Measurements from ENCODE around the gene PRKG2. TPM values are rescaled to one million over a fixed set of nuclear protein-coding genes. Genes with fewer than 3 reads are reported as not detected.

Gene PRKG2
- total RNA-seq, 1 donor from 2014 or later, result under 0.01 TPM

GRCh38 chr4:81052119-81053068 lies 162.6 kb downstream of the PRKG2 start:
- Histone ChIP-seq H3K27me3 (ENCODE audit: control insufficient read depth in 3 of 3, insufficient read depth in 3 of 3, low read length in 3 of 3) (no peaks in the 10 kb centered on the region), H3K27ac (ENCODE audit: low read depth, low read length) (no peak overlapping the region), H3K4me1 (ENCODE audit: control insufficient read depth in 3 of 3, insufficient read depth in 3 of 3, low read length in 3 of 3) (no peaks in the 10 kb centered on the region), H3K36me3 (ENCODE audit: control insufficient read depth in 3 of 3, insufficient read depth in 3 of 3, low read length in 3 of 3) (no peaks in the 10 kb centered on the region), H3K4me3 (ENCODE audit: low read length in 3 of 3) (no peak overlapping the region), H3K9ac (ENCODE audit: low read depth in 1 of 3, low read length in 3 of 3) (no peak overlapping the region), H3K9me3 (ENCODE audit: control insufficient read depth in 3 of 3, low read length in 3 of 3) (no peaks in the 10 kb centered on the region)

GRCh38 chr4:81049907-81050306 lies 165.1 kb downstream of the PRKG2 start:
- no peak overlapping the region for H3K27ac ChIP-seq (ENCODE audit: low read depth, low read length)
- H3K4me1 ChIP-seq (ENCODE audit: control insufficient read depth in 3 of 3, insufficient read depth in 3 of 3, low read length in 3 of 3), result no peaks in the 10 kb centered on the region
- H3K9me3 ChIP-seq (ENCODE audit: control insufficient read depth in 3 of 3, low read length in 3 of 3), result no peaks in the 10 kb centered on the region
- no peaks in the 10 kb centered on the region for H3K36me3 ChIP-seq (ENCODE audit: control insufficient read depth in 3 of 3, insufficient read depth in 3 of 3, low read length in 3 of 3)
- H3K4me3 ChIP-seq (ENCODE audit: low read length in 3 of 3), result no peak overlapping the region
- H3K9ac ChIP-seq (ENCODE audit: low read depth in 1 of 3, low read length in 3 of 3), result no peak overlapping the region
- no peaks in the 10 kb centered on the region for H3K27me3 ChIP-seq (ENCODE audit: control insufficient read depth in 3 of 3, insufficient read depth in 3 of 3, low read length in 3 of 3)

GRCh38 chr4:81049330-81049729 lies 165.7 kb downstream of the PRKG2 start:
- Histone ChIP-seq H3K9ac (ENCODE audit: low read depth in 1 of 3, low read length in 3 of 3) (no peak overlapping the region), H3K27ac (ENCODE audit: low read depth, low read length) (no peak overlapping the region), H3K36me3 (ENCODE audit: control insufficient read depth in 3 of 3, insufficient read depth in 3 of 3, low read length in 3 of 3) (no peaks in the 10 kb centered on the region), H3K9me3 (ENCODE audit: control insufficient read depth in 3 of 3, low read length in 3 of 3) (no peaks in the 10 kb centered on the region), H3K4me3 (ENCODE audit: low read length in 3 of 3) (no peak overlapping the region), H3K4me1 (ENCODE audit: control insufficient read depth in 3 of 3, insufficient read depth in 3 of 3, low read length in 3 of 3) (no peaks in the 10 kb centered on the region), H3K27me3 (ENCODE audit: control insufficient read depth in 3 of 3, insufficient read depth in 3 of 3, low read length in 3 of 3) (no peaks in the 10 kb centered on the region)

- no peaks in the 10 kb centered on the region for H3K4me1 ChIP-seq (ENCODE audit: control insufficient read depth in 3 of 3, insufficient read depth in 3 of 3, low read length in 3 of 3)
- no peak overlapping the region for H3K9ac ChIP-seq (ENCODE audit: low read depth in 1 of 3, low read length in 3 of 3)
- H3K9me3 ChIP-seq (ENCODE audit: control insufficient read depth in 3 of 3, low read length in 3 of 3), result no peaks in the 10 kb centered on the region
- H3K27ac ChIP-seq (ENCODE audit: low read depth, low read length), result no peak overlapping the region
- H3K36me3 ChIP-seq (ENCODE audit: control insufficient read depth in 3 of 3, insufficient read depth in 3 of 3, low read length in 3 of 3), result no peaks in the 10 kb centered on the region
- no peak overlapping the region for H3K4me3 ChIP-seq (ENCODE audit: low read length in 3 of 3)
- H3K27me3 ChIP-seq (ENCODE audit: control insufficient read depth in 3 of 3, insufficient read depth in 3 of 3, low read length in 3 of 3), result no peaks in the 10 kb centered on the region
Observed at GRCh38 chr4:81042578-81043365, 172.2 kb downstream of the PRKG2 start.

GRCh38 chr4:81040012-81040659 lies 174.9 kb downstream of the PRKG2 start:
- Histone ChIP-seq H3K27me3 (ENCODE audit: control insufficient read depth in 3 of 3, insufficient read depth in 3 of 3, low read length in 3 of 3) (no peaks in the 10 kb centered on the region), H3K4me1 (ENCODE audit: control insufficient read depth in 3 of 3, insufficient read depth in 3 of 3, low read length in 3 of 3) (no peaks in the 10 kb centered on the region), H3K36me3 (ENCODE audit: control insufficient read depth in 3 of 3, insufficient read depth in 3 of 3, low read length in 3 of 3) (no peaks in the 10 kb centered on the region), H3K27ac (ENCODE audit: low read depth, low read length) (no peak overlapping the region), H3K9me3 (ENCODE audit: control insufficient read depth in 3 of 3, low read length in 3 of 3) (no peaks in the 10 kb centered on the region), H3K4me3 (ENCODE audit: low read length in 3 of 3) (no peak overlapping the region), H3K9ac (ENCODE audit: low read depth in 1 of 3, low read length in 3 of 3) (no peak overlapping the region)

- no peaks in the 10 kb centered on the region for H3K36me3 ChIP-seq (ENCODE audit: control insufficient read depth in 3 of 3, insufficient read depth in 3 of 3, low read length in 3 of 3)
- H3K27me3 ChIP-seq (ENCODE audit: control insufficient read depth in 3 of 3, insufficient read depth in 3 of 3, low read length in 3 of 3), result no peaks in the 10 kb centered on the region
- H3K4me3 ChIP-seq (ENCODE audit: low read length in 3 of 3), result no peak overlapping the region
- no peaks in the 10 kb centered on the region for H3K4me1 ChIP-seq (ENCODE audit: control insufficient read depth in 3 of 3, insufficient read depth in 3 of 3, low read length in 3 of 3)
- H3K27ac ChIP-seq (ENCODE audit: low read depth, low read length), result no peak overlapping the region
- no peak overlapping the region for H3K9ac ChIP-seq (ENCODE audit: low read depth in 1 of 3, low read length in 3 of 3)
- no peaks in the 10 kb centered on the region for H3K9me3 ChIP-seq (ENCODE audit: control insufficient read depth in 3 of 3, low read length in 3 of 3)
Observed at GRCh38 chr4:81039351-81039972, 175.6 kb downstream of the PRKG2 start.

- no peaks in the 10 kb centered on the region for H3K4me1 ChIP-seq (ENCODE audit: control insufficient read depth in 3 of 3, insufficient read depth in 3 of 3, low read length in 3 of 3)
- H3K9ac ChIP-seq (ENCODE audit: low read depth in 1 of 3, low read length in 3 of 3), result no peak overlapping the region
- no peak overlapping the region for H3K4me3 ChIP-seq (ENCODE audit: low read length in 3 of 3)
- H3K27me3 ChIP-seq (ENCODE audit: control insufficient read depth in 3 of 3, insufficient read depth in 3 of 3, low read length in 3 of 3), result peaks cover 0 to under 1% (median 0%) of the 10 kb centered on the region in 3 donors
- H3K9me3 ChIP-seq (ENCODE audit: control insufficient read depth in 3 of 3, low read length in 3 of 3), result no peaks in the 10 kb centered on the region
- H3K27ac ChIP-seq (ENCODE audit: low read depth, low read length), result no peak overlapping the region
- no peaks in the 10 kb centered on the region for H3K36me3 ChIP-seq (ENCODE audit: control insufficient read depth in 3 of 3, insufficient read depth in 3 of 3, low read length in 3 of 3)
Observed at GRCh38 chr4:81038636-81039350, 176.2 kb downstream of the PRKG2 start.
